Kidney (tissue), 14 donors: ENCODE results near the gene METTL17. TPM values are rescaled to one million over a fixed set of nuclear protein-coding genes. Genes with fewer than 3 reads are reported as not detected.

Experiments
- DNase-seq, 5 donors: peaks; one replicate each; pipeline ENCODE4 v3.0.0-alpha.2; 2013 to 2020
- FAIRE-seq: peaks from 2 replicates; lab custom pipeline; 2012; peaks lifted over from hg19 to GRCh38; lab: Jason Lieb, UNC
- H3K27ac ChIP-seq, 2 donors: one replicate each; pipeline ENCODE4 v1.7.0; 2013; ENCODE audit warnings: low read depth in 2 of 2, low read length in 2 of 2, inconsistent platforms in 1 of 2
- H3K27me3 ChIP-seq: one replicate; pipeline ENCODE4 v1.7.1; 2013; ENCODE audit warnings: low read length, inconsistent platforms; ENCODE audit not compliant: control insufficient read depth, insufficient read depth
- H3K36me3 ChIP-seq, 3 donors: one replicate each; pipeline versions ENCODE4 v1.7.0 to v1.7.1; 2013; ENCODE audit warnings: low read length in 3 of 3, control low read depth in 1 of 3, inconsistent platforms in 1 of 3; ENCODE audit not compliant: insufficient read depth in 3 of 3, control insufficient read depth in 2 of 3
- H3K4me1 ChIP-seq, 3 donors: one replicate each; pipeline versions ENCODE4 v1.7.0 to v1.7.1; 2013; ENCODE audit warnings: low read length in 3 of 3, inconsistent platforms in 1 of 3, low read depth in 1 of 3; ENCODE audit not compliant: control insufficient read depth in 2 of 3, insufficient read depth in 2 of 3
- H3K4me3 ChIP-seq, 3 donors: one replicate each; pipeline versions ENCODE4 v1.7.0 to v1.8.1; 2013; ENCODE audit warnings: low read length in 3 of 3, control low read depth in 1 of 3, inconsistent platforms in 1 of 3
- H3K9ac ChIP-seq, 3 donors: one replicate each; pipeline versions ENCODE4 v1.7.0 to v1.7.1; 2013; ENCODE audit warnings: low read length in 3 of 3, control low read depth in 1 of 3, inconsistent platforms in 1 of 3
- H3K9me3 ChIP-seq, 3 donors: one replicate each; pipeline versions ENCODE4 v1.7.0 to v1.7.1; 2013; ENCODE audit warnings: low read length in 3 of 3, control low read depth in 1 of 3, inconsistent platforms in 1 of 3; ENCODE audit not compliant: control insufficient read depth in 2 of 3, insufficient read depth in 1 of 3
- CTCF ChIP-seq: IDR thresholded peaks from 3 replicates; pipeline ENCODE4 v1.5.1; 2012; ENCODE audit warnings: mild to moderate bottlenecking, moderate library complexity, borderline replicate concordance; ENCODE audit not compliant: insufficient read depth; ENCODE audit errors: extremely low read depth
- intact Hi-C: fragments of 100-400 bp; cut with DNase I; formaldehyde crosslinking; loops from one replicate; pipeline ENCODE4 v1.11.1; 2022
- polyA plus RNA-seq: library from polyadenylated mRNA; stranded (reverse); fragments of 350-450 nt; fragmentation: Illumina TruSeq; extraction: RNeasy Lipid Tissue Mini Kit (QIAGEN cat#74804); gene quantifications from one replicate; pipeline ENCODE4 v1.2.3, GENCODE V29; 2014; ENCODE audit warnings: low read depth, low replicate concordance; ENCODE audit not compliant: insufficient read depth
- total RNA-seq: library from RNA; stranded (reverse); fragmentation: NEBNext Ultra II Directional; extraction: Animal tissue kit (Norgen Biotek cat#: 25700); gene quantifications from one replicate; pipeline ENCODE4 v1.2.1, GENCODE V29; 2021
- donor health status: control.
- donor health status: control.
- donor health status: control.
- donor health status: control.
- donor health status: control.
- donor health status: DM: yes; HTN: yes; CAD: no.
- donor health status: Normal renal cell carcinoma (clear cell type).

The METTL17 gene
- total and polyA plus RNA-seq, 2 donors from 2014 or later = 53.2 to 68.6 TPM

- Histone ChIP-seq H3K27me3 (no peaks in the 10 kb centered on the region), H3K4me1 (peaks cover 7 to 16% (median 11%) of the 10 kb centered on the region in 3 donors), H3K27ac (peak overlapping the region in 1 of 2 donors; percentile 30), H3K9me3 (no peaks in the 10 kb centered on the region), H3K9ac (no peak overlapping the region), H3K4me3 (no peak overlapping the region), H3K36me3 (no peaks in the 10 kb centered on the region)
- DNase-seq (no peak), FAIRE-seq (no peak)
- no peak for TF ChIP-seq CTCF
- intact Hi-C loops = no loop called here
These were observed 47.0 kb downstream of the METTL17 start for GRCh38 chr14:21036751-21037150.

DNA sequence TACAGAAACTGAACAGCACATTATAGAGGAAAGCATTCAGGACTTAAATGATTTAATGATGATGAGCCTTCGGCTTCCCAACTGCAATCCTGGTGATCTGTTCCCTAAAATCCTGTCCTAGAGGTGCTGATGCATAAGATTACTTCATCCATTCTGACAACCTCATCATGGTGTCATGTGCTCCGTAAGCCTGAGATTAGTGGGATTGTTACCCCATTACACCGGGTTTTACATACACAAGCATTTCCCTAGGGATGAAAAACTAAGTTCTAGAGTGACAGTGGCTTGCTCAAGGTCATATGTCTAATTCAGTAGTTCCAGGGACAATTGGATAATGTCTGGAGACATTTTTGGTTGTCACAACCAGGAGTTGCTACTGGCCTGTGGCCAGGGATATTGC lies 47.4 kb downstream of the METTL17 start:
- Histone ChIP-seq H3K27me3 (no peaks in the 10 kb centered on the region), H3K4me3 (no peak overlapping the region), H3K36me3 (no peaks in the 10 kb centered on the region), H3K27ac (peak overlapping the region in 1 of 2 donors; percentile 30), H3K9ac (no peak overlapping the region), H3K9me3 (no peaks in the 10 kb centered on the region), H3K4me1 (peaks cover 7 to 17% (median 11%) of the 10 kb centered on the region in 3 donors)
- intact Hi-C loops = no loop called here
- DNase-seq (no peak), FAIRE-seq (no peak)
- TF ChIP-seq CTCF = no peak

GRCh38 chr14:21038441-21039422 lies 49.0 kb downstream of the METTL17 start:
- Histone ChIP-seq H3K9me3 (no peaks in the 10 kb centered on the region), H3K4me3 (peak overlapping the region in 1 of 3 donors; percentile 7), H3K36me3 (no peaks in the 10 kb centered on the region), H3K27me3 (no peaks in the 10 kb centered on the region), H3K27ac (peak overlapping the region; percentile 47 to 69), H3K4me1 (peaks cover 7 to 33% (median 21%) of the 10 kb centered on the region in 3 donors), H3K9ac (peak overlapping the region in 2 of 3 donors; percentile 17 to 28)
- TF ChIP-seq CTCF = no peak
- intact Hi-C loops = no loop called here
- FAIRE-seq (no peak), DNase-seq (peak; percentile 65 to 88 (median 77))
